Neural progenitor cell (in vitro differentiated cells): ENCODE results near the gene CDC42BPA.

ENCODE experiments used
- EZH2 ChIP-seq: fragments of 200-600 bp; sonication (generic); IDR thresholded peaks from 2 replicates; pipeline ENCODE4 v1.6.1; 2017; ENCODE audit warnings: antibody characterized with exemption, mild to moderate bottlenecking, moderate library complexity
- EZH2phosphoT487 ChIP-seq: fragments of 200-600 bp; sonication (generic); IDR thresholded peaks from 2 replicates; pipeline ENCODE4 v1.6.1; 2017; ENCODE audit warnings: antibody characterized with exemption
- TF ChIP-seq, protein P1 (sequence below): fragments of 200-600 bp; sonication (generic); IDR thresholded peaks from 2 replicates; pipeline ENCODE4 v1.5.1; 2017; ENCODE audit warnings: antibody characterized with exemption, mild to moderate bottlenecking

DNA sequence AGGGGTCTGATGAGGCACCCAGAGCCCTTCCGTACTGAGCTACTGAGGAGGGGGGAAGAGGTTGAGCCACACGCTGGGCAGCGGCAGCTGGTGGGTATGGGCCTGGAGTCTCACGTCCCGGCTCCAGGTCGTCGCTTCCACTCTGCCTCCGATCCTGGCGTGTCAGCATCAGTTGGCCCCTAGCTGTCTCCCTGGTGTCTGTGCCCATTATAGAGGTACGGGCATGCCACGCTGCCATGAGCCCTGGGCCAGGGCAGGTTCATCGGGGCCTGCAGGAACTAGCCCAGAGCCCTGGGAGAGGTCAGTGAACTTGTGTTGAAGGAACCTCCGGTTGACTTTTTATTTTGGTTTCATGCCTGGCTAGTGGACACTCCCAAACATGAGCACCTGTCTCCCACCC lies 360.0 kb downstream of the CDC42BPA start:
- TF ChIP-seq, protein P1, sequence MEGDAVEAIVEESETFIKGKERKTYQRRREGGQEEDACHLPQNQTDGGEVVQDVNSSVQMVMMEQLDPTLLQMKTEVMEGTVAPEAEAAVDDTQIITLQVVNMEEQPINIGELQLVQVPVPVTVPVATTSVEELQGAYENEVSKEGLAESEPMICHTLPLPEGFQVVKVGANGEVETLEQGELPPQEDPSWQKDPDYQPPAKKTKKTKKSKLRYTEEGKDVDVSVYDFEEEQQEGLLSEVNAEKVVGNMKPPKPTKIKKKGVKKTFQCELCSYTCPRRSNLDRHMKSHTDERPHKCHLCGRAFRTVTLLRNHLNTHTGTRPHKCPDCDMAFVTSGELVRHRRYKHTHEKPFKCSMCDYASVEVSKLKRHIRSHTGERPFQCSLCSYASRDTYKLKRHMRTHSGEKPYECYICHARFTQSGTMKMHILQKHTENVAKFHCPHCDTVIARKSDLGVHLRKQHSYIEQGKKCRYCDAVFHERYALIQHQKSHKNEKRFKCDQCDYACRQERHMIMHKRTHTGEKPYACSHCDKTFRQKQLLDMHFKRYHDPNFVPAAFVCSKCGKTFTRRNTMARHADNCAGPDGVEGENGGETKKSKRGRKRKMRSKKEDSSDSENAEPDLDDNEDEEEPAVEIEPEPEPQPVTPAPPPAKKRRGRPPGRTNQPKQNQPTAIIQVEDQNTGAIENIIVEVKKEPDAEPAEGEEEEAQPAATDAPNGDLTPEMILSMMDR = no peak
- TF ChIP-seq EZH2 (no peak), EZH2phosphoT487 (no peak)
